Islet of Langerhans (tissue), 1 donor: ENCODE measurements around the gene SLC9A4.

ENCODE experiments used
- FAIRE-seq: peaks from one replicate; lab custom pipeline; 2011; peaks lifted over from hg19 to GRCh38; lab: Jason Lieb, UNC

Gene SLC9A4

DNA sequence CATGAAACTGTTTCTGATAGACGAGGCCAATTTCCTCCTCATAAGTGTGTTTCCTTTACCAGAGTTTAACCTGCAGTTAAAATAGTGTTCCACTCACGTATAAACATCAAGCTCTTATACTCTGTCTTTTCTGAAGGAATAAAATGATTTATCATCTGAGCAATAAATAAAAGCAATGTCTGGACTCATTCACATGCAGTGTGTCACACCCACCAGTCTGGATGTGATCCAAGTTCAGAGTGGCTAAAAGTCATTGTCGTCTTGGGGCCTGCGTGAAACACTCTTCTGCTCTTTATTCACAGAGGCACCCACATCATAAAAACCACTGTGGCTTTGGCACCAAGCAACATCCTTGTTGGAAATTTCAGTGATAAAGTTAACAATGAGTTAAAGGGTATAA lies 19.5 kb upstream of the SLC9A4 start:
- FAIRE-seq = no peak

DNA sequence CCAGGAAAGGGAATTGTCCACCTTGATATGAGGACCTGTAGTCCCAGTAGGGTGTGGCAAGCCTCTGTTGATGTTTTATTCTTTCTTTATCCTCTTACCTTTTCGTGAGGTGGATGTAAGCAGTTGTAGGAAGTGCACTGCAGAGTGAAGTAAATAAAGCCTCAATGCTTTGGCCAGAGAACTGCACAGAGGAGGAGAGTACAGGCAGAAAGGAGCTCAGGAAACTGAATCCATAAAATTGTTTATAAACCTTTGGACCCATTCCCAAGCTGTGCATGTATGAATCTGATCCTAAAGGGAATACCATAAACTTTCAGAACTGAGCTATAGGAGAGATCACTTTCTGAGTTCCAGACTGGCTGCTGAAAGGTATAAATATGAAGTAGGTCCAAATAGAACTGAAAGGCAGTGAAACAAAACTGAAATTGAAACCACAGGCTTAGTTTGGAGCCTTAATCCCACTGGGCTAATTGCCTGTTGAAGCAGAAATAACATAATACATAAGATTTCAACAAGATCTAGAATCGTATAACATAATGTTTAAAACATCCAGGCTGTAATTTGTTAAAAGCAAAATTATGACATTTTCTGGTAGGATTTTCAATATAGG lies 17.9 kb upstream of the SLC9A4 start:
- FAIRE-seq = no peak

DNA sequence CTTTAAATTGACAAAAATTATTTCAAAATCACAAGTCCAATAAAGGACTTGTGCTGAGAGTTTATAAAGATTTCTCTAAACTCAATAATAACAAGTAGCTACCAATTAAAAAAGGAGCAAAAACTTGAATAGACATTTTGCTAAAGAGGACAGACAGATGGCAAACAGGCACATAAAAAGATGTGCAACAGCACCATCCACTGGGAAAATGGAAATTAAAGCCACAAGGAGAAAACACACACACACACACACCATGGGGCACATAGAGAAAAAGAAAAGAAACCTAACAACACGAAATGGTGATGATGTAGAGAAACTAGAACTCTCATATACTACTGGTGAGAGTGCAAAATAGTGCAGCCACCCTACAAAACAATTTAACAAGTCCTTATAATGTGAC lies 12.6 kb upstream of the SLC9A4 start:
- FAIRE-seq = no peak

DNA sequence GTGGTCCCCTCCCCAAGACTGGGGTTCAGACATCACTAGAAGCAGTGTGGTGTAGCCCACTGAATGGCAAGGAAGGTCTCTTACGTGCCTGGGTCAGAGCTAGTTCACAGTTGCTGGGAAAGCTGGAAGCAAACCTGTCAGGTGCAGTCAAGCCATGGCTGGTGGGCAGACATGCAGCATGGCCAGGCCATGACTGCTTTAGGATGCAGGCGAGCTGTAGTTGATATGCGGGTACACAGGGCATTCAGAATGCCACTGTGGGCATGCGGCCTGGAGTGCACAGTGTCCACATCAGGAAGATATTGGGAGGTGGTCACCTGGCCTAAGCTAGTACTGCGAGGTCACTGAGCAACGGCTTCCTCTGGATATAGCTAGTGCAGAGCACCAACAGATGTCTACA lies 11.8 kb upstream of the SLC9A4 start:
- no peak for FAIRE-seq

DNA sequence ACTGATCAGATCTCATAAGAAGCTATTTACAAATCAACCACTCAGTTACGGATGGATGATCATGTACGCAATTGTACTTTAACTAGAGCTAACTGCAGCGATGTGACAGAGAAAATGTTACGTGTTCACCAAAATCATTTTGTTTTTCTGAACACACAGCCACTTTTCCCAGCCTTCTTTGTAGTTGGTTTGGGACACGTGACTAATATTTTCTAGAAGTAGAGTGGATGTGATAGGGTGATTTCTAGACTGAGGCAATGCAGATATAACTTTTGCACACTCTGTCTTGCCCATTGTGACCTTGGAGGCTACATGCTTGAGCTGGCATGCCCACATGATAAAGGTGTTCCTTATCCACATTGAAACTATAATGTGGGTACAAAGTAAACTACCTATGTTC lies 9.9 kb upstream of the SLC9A4 start:
- no peak for FAIRE-seq

DNA sequence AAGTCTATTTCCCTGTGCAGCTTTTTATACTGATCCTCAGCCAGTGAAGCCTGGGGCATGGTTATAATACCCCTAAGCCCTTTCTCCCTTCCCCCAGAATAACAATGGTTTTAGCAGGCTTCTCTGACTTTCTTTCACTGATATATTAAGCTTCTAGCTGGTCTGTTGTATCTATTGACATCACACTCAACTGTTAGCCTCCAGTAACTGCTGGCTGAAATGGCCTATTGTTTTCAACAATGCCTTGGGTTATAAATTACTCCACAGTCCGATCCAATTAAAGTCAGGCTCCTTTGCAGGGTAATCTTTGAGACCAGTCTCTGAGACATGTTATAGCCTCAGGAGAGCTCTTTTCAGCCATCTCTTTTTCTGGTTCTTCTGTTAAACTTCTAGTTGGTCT lies 2.9 kb upstream of the SLC9A4 start:
- no peak for FAIRE-seq

DNA sequence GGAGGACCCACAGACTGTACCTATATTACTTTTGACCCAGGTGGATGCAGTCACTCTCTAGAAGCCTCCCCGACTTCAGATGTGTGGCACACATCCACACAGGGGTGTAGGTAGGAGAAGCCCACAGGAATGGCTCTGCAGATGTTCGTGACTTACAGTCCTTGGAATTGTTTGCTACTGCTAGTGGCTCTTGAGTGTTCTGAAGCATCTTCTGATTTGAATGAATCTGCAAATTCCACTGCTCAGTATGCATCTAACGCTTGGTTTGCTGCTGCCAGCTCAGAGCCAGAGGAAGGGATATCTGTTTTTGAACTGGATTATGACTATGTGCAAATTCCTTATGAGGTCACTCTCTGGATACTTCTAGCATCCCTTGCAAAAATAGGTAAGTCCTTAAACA lies 605 bp downstream of the SLC9A4 start:
- FAIRE-seq = no peak

DNA sequence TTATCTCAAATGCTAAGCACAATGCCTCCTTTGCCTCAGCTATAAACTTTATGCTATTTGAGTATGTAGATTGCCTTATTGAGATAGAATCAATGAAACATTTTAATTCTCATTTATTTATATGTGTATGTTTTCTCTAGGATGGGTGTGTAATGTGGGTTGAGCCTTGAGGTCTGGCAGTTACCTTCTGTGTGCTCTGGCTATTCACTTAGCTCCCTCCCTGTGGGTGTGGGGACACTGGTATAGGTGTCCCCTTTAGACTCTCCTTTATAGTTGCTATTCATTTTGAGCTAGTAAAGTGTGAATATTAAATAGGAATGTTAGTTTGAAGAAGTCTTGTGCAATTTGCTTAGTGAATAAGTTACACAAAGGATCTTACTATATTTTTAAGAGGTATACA lies 1.8 kb downstream of the SLC9A4 start:
- no peak for FAIRE-seq

DNA sequence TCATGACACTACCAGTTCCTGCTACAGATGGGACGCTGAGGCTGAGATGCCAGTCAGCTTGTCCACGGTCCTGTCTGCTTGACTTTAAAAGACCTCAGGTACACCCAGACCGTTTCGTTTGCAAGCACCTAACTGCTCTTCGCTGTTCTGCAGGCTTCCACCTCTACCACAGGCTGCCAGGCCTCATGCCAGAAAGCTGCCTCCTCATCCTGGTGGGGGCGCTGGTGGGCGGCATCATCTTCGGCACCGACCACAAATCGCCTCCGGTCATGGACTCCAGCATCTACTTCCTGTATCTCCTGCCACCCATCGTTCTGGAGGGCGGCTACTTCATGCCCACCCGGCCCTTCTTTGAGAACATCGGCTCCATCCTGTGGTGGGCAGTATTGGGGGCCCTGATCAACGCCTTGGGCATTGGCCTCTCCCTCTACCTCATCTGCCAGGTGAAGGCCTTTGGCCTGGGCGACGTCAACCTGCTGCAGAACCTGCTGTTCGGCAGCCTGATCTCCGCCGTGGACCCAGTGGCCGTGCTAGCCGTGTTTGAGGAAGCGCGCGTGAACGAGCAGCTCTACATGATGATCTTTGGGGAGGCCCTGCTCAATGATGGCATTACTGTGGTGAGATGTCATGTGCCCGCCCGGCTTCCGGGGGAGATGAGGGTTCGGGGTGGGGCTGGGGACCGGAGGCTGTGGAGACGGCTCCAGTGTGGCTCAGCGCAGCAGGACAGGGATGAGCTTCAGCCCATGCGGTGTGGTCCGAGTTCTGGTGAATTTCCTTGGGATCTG lies 5.9 kb downstream of the SLC9A4 start:
- FAIRE-seq = no peak

DNA sequence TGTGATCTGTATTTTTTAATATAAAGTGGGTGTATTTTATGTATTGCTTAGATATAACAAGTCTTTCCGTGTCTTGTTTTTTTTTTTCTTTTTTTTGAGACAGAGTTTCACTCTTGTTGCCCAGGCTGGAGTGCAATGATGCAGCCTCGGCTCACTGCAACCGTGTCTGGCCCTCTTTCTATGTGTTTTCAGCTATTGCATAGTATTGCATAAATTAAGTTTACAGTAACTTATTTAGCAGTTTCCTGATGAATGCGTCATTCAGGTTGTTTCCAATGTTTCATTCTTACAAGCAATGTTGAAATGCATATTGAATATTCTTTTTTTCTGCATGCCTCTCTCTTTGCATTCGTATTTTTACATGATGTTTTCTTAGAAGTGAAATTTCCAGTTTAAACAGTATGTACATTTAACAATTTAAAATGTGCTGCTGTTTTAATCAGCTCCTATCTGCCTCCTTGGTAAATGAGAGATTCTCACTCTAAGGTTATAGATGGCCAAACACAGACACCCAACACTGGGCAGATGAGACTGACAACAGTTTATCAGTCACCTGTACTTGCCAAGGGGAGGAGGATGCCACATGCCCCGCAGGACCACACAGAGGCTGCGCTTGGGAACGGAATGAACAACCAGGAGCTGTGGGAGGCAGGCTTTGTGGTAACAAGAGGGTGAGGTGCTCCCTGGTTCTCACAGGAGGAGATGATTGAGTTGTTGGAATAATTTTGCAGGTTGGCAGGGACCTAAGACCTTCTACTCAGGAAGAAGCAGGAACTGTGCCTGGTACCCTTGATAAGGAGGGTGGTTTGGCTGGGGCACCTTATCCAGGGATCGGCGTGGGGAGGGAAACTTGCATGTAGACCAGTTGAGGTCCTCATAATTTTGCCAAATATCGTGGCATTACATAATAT lies 7.5 kb downstream of the SLC9A4 start:
- FAIRE-seq = no peak

DNA sequence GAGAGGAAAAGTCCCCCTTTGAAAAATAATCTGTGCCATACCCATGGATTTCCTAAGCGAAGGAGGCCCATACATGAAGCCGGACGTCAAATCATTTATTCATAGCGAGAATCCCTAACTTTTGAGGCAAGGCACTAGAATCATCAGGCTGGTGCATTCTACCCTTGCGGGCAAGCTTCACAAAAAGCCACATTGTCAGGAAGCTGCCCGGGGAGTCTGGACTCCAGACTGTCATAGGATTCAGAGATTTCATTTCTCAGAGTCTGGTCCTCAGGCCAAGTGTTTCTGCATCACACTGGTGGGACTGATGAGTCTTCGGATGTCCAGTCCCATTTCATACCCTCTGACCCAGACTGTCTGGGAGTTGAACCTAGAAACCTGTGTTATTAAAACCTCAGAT lies 8.9 kb downstream of the SLC9A4 start:
- no peak for FAIRE-seq

DNA sequence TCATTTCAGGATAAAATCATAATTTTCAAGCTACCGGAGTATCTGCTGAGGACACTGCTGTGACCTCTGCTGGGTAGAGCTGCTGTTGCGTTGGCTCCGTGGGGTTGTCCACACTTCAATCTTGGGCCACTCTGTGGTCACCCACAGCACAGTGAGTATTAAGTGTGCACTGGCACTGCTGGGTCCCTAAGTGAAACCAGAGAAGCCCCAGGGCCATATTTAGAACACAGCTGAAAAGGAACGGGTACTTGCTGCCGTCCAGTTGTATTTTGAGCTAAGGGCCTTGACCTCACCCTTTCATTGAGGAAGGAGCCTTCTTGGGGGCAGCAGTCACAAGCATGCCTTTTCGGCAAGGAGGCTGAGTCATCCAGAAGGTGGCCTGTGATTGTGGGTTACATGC lies 10.1 kb downstream of the SLC9A4 start:
- FAIRE-seq = no peak

DNA sequence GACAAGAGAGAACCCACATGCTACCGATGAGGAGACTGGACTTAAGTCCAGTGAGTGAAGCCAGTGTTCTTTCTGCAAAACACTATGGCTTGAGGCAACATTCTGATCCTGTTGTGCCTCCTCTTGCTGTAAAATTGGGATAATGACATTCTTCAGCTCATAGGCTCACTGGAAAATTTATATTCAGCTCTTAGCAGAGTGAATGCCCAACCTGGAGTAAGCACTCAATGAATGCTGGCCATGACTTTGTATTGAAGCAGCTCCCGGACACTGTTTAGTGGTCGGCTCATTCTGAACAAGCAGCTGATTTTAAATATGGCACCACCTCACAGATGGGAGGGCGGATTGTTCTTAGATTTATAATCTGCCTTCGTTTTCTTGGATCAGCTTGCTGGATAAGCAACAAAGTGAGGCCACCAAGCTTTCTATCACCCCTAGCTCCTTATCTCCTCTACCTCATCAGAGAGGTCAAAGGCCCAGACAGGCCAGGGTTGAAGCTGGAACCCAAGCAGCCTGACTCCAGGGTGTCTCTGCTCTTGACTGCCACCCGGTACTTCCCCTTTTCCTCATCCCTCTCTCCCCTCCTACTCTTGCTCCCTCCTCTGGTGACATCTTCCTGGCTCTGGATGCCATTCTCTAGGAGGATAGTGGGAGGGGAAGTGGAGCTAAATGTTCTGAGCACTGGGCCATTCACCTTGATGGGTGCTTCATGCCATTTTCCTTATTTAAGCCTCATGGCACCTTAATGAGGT lies 11.5 kb downstream of the SLC9A4 start:
- no peak for FAIRE-seq

DNA sequence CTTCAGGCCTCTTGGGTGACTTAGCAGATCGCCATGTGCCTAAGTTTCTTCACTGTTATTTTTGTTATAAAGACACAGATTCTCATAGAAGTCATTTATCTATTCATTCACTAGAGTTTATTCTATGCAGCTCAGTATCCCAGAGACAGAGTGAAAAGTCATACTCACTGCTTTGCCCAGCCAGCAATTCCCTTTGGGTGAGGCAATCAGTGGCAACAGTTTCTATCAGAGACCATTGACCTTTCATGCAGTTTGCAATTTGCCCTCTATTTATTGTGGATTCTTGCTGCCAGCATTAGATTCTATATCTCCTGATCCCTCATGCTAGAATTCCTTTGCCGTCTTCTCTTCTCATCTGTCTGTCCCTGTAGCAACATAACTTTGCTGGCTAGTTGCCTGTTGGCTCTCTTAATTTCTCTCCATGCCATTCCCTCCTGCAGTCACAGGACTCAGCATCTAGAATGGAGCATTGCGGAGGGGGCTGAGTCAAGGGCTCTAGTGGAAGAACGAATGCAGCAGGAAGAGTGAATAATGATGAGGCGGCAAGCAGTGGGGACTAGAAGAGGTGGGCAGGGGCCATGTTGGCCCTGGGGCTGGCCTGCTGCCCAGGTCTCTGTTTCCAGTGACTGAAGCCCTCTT lies 12.2 kb downstream of the SLC9A4 start:
- FAIRE-seq = no peak

DNA sequence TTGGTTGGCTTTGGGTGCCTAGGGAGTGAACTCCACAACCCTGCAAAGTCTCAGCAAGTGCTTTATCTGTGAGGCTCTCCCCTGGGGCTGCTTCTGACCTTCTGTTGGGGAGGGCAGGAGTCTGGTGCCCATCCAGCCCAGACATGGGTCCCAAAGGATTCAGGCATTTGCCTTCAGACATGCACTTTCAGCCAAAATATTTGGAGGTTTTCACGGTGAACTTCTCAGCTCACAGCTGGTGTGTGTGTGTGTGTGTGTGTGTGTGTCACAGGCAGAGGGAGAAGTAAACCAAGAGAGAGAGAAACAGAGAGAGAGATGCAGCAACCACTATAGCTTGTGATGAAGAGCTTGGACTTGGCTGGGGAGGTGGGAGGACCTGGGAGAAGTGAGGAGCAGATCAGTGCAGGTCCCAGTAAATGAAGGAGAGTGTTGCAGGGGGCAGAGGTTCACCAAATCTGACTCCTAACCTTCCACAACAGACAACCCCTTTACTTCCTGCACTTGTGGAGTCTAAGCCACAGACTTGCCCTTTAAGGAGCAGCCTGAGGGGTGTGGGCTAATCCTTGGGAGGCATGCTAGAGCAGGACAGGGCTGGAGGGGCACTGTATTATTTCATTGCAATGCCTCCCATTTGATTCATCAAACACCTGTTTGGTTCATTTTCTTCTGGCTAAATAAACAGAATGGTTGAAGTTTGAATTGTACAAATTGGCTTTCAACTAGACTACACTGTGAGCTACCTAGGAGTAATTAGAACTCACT lies 14.1 kb downstream of the SLC9A4 start:
- FAIRE-seq = no peak

DNA sequence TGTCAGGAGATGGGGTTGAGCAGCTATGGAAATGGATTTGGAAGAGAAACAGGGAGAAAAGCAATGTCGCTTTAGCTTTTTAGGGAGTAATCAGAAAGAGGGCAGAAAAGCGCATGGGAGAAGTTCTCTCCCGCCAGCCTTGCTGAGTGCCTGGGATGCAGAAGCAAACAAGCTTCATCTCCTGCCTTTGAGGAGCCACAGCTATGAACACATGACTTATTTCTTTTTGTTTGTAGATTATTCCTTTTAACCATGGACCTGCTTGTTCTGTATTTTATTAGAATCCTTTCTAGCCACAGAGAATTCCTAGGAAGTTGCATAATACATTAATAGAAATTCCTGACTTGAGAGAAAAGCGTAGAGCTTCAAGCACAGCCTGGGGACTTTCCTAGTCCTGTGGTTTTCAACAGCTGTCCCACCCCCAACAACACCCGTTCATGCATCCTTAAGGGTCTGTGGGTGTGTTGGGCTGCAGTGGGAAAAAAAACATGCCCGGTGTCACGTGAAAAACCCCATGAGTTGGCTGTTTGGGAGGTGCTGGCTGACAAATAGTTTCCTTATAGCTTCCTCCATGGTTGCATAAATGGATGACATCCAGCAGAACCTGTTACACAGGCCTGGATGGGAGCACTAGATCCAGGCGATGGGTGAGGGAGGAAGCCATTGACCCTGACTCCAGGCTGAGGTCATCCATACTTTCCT lies 14.9 kb downstream of the SLC9A4 start:
- no peak for FAIRE-seq

DNA sequence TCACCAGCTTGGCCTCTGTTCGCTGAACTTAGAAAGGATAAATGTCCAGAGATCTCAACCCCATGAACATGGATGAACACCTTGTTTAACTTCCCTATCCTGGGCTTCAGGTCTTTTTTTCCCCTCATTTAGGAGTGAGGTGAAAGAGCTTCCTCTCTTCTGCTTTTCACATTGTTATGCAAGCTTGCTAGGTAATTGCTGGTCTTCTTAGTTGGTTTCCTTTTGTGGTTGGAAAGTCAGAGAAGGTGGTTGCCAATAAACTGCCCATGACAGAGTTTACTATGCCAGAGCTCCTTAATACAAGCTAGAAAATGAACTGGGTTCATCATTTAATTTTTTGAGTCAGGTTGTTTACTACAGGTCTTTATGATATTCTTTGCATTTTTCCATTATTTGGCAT lies 16.6 kb downstream of the SLC9A4 start:
- FAIRE-seq = no peak

DNA sequence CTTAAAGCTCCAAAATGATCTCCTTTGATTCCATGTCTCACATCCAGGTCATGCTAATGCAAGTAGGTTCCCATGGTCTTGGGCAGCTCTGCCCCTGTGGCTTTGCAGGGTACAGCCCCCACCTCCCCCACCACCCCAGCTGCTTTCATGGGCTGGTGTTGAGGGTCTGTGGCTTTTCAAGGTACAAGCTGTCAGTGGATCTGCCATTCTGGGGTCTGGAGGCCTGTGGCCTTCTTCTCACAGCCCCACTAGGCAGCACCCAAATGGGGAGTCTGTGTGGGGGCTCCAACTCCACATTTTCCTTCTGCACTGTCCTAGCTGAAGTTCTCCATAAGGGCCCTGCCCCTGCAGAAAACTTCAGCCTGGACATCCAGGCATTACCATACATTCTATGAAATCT lies 19.0 kb downstream of the SLC9A4 start:
- no peak for FAIRE-seq

DNA sequence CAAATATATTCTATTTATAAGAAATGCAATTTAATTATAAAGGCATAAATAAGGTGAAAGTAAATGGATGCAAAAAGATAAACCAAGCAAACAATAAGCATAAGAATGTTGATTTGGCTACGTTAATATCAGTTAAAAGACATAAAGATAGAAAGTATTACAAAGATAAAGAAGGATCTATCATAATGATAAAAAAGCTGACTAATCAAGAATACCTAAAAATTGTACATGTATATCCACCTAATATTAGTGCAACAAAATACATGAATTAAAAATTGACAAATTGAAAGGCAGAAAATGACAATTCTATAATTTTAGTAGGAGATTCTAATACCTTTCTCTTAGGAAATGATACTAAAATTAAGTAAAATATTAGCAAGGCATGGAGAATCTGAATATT lies 21.5 kb downstream of the SLC9A4 start:
- no peak for FAIRE-seq

DNA sequence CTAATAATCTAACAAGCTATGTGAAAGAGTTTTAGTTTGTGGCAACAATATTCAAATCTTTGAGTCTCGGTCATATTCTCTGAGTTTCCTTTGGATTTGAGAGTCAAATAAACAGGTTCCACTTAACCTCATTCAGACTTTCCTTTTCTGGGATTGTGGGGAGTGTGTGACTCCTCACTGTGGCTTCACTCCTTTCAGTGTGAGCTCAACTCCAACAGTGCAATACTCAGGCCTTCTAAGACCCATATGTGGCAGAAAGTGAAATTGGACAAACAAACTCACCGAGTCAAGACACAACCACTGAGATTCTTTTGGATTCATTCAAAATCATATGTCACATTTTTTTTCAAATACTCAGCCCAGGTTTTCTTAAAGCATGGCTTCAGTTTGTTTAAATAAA lies 25.4 kb downstream of the SLC9A4 start:
- FAIRE-seq = no peak

DNA sequence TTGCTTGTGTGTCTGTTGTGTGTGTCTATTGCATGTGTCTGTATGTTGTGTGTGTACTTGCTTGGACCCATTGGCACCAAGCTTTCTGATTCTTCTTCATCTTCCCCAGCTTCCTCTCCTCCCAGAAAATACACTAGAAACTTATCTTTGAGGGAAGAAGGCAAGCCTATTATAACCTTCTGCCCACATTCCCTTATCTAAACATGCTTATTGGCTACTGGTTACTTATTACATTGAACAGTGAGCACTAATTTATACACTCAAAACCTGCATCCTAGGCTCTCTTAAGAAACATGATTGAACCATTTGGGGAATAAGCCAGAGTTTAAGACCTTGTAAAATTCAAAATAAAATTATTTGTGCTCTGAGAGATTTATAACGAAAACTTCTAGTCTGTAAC lies 26.5 kb downstream of the SLC9A4 start:
- FAIRE-seq = no peak
